Stimulated activated CD8-positive, alpha-beta memory T cell treated with anti-CD3 and anti-CD28 coated beads, Interleukin-7, amount 100 ng/mL, for 48 hours (primary cell): Measurements from ENCODE around the gene EEF1A1.
"Not testable (repeated sequence)": the region's sequence is repeated elsewhere in the genome, so short reads cannot be mapped to it uniquely, and the experiment has no call there.

ENCODE experiments used
- DNase-seq, 2 donors: peaks; one replicate each; pipeline ENCODE4 v3.0.0-alpha.2; 2020; ENCODE audit warnings: low read depth in 1 of 2; ENCODE audit errors: extremely low read depth in 1 of 2

EEF1A1 gene

GRCh38 chr6:73506246-73506645 is 14.6 kb downstream of the EEF1A1 start:
- DNase-seq, result no peak

DNA sequence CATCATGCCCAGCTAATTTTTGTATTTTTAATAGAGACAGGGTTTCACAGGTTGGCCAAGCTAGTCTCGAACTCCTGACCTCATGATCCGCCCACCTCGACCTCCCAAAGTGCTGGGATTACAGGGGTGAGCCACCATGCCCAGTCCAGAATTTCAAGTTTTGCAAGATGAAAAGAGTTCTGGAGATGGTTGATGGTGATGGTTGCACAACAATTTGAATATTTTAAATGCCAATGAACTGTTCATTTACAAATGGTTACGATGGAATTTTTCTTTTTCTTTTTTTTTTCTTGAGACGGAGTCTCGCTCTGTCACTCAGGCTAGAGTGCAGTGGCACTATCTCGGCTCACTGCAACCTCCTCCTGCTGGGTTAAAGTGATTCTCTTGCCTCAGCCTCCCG is 15.1 kb downstream of the EEF1A1 start:
- DNase-seq, result not testable (repeated sequence)

DNA sequence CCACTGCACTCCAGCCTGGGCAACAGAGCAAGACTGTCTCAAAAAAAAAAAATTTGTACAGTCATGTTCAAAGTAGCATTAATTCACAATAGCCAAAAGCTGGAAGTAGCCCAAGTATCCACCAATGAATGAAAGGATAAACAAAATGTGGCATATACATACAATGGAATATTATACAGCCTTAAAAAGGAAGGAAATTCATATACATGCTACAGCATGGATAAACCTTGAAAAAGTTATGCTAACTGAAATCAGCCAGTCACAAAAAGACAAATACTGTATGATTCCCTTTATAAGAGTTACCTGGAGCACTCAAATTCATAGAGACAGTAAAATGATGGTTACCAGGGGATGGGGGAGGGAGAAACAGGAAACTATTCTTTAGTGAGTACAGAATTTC is 15.7 kb downstream of the EEF1A1 start:
- DNase-seq, result no peak

DNA sequence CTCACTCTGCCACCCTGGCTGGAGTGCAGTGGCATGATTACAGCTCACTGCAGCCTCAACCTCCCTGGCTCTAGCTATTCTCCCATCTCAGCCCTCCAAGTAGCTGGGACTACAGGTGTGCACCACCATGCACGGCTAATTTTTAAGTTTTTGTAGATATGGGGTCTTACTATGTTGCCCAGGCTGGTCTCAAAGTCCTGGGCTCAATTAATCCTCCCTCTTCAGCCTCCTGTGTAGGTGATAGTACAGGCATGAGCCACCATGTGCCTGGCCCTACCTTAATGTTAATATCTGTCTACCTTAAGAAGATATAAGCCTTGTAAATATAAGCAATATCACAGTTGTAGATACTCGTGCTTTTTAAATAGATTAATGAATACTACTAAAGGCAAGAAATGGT is 16.7 kb downstream of the EEF1A1 start:
- no peak for DNase-seq

GRCh38 chr6:73503027-73503772 is 17.6 kb downstream of the EEF1A1 start:
- no peak for DNase-seq

- DNase-seq, result no peak
These were observed 22.9 kb downstream of the EEF1A1 start for GRCh38 chr6:73497915-73498314.

GRCh38 chr6:73491377-73491776 is 29.5 kb downstream of the EEF1A1 start:
- DNase-seq, result no peak

DNA sequence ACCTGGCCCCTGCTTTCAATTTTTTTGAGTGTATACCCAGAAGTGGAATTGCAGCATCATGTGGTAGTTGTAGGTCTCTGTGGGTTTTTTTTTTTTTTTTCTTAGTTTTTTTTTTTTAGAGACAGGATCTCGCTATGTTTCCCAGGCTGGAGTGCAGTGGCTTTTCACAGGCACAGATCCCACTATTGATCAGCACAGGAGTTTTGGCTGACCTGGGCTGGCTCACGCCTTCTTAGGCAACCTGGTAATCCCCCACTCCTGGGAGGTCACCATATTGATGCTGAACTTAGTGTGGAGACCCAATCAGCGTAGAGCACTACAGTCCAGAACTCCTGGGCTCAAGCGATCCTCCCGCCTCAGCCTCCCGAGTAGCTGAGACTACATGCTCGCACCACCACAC is 33.4 kb downstream of the EEF1A1 start:
- no peak for DNase-seq

DNA sequence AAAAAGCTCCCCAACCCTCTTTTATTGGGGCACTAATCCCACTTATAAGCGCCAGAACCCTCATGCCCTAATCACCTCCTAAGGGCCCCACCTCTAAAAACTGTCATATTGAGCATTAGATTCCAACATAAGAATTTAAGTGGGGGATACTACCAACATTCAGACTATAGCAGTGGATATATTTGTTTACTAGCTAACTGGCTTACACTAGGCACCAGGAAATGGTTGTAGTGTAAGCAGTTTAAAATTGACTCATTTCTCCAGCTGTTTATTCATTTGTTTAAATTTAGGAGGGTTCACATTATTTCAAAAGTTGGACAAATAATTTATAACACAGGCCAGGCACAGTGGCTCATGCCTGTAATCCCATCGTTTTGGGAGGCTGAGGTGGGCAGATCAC is 36.4 kb downstream of the EEF1A1 start:
- DNase-seq, result no peak

DNA sequence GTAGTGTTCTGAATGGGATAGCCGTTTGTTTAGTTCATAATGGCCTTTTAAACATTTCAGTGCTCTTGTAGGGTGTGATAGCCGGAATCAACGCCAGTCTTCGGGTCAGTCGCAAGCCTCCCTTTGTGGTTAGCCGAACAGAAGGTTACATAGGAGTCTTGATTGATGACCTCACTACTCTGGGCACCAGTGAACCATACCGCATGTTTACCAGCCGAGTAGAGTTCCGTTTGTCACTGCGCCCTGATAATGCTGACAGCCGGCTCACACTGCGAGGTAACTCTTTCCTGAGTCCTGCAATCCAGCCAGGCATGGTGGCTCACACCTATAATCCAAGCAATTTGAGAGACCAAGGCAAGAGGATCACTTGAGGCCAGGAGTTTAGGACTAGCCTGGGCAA is 38.9 kb downstream of the EEF1A1 start:
- DNase-seq, result no peak

DNA sequence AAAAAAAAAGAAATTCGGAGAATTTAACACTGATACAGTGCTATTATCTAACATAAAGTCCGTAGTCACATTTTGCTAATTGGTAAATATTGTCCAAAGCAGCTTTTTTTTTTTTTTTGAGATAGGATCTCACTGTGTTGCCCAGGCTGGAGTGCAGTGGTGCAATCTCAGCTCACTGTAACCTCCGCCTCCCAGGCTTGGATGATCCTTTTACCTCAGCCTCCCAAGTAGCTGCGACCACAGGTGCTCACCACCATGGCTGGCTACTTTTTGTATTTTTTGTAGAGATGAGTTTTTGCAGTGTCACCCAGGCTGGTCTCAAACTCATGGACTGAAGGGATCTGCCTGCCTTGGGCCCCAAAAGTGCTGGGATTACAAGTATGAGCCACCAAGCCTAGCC is 43.4 kb downstream of the EEF1A1 start:
- DNase-seq, result no peak

GRCh38 chr6:73476723-73477122 is 44.1 kb downstream of the EEF1A1 start:
- DNase-seq, result no peak

- DNase-seq, result no peak
These were observed 49.0 kb downstream of the EEF1A1 start for GRCh38 chr6:73471686-73472290.
